Vagina (tissue), 2 donors: ENCODE data around the gene NHERF2. TPM values are rescaled to one million over a fixed set of nuclear protein-coding genes. Genes with fewer than 3 reads are reported as not detected.
"Not testable (repeated sequence)": the region's sequence is repeated elsewhere in the genome, so short reads cannot be mapped to it uniquely, and the experiment has no call there.

Source experiments
- DNase-seq, 2 donors: peaks; one replicate each; pipeline ENCODE4 v3.0.0-alpha.2; 2017; ENCODE audit errors: extremely low spot score in 2 of 2
- H3K27ac ChIP-seq: fragments of 200-600 bp; sonication (generic); one replicate; pipeline ENCODE4 v1.5.1; 2019
- H3K27me3 ChIP-seq: fragments of 200-600 bp; sonication (generic); one replicate; pipeline ENCODE4 v1.5.1; 2019
- H3K36me3 ChIP-seq, 2 donors: fragments of 200-600 bp; sonication (generic); one replicate each; pipeline ENCODE4 v1.5.1; 2017 to 2019
- H3K4me1 ChIP-seq: fragments of 200-600 bp; sonication (generic); one replicate; pipeline ENCODE4 v1.5.1; 2019
- H3K4me3 ChIP-seq, 2 donors: fragments of 200-600 bp; sonication (generic); 1 replicate in 1 of 2; 2 replicates in 1 of 2; pipeline ENCODE4 v1.5.1; 2016 to 2019
- H3K9me3 ChIP-seq: fragments of 200-600 bp; sonication (generic); one replicate; pipeline ENCODE4 v1.5.1; 2019
- POLR2A ChIP-seq, 2 donors: fragments of 450-650 bp; IDR thresholded peaks; one replicate each; pipeline ENCODE4 v1.6.1; 2017; ENCODE audit warnings: antibody characterized with exemption in 2 of 2, mild to moderate bottlenecking in 2 of 2, moderate library complexity in 2 of 2
- POLR2AphosphoS5 ChIP-seq, 2 donors: sonication (generic); formaldehyde crosslinking; IDR thresholded peaks; one replicate each; pipeline ENCODE4 v1.9.0; 2017; ENCODE audit warnings: antibody characterized with exemption in 2 of 2, mild to moderate bottlenecking in 2 of 2, low read depth in 1 of 2; ENCODE audit not compliant: insufficient read depth in 1 of 2
- intact Hi-C: fragments of 100-400 bp; cut with DNase I; formaldehyde crosslinking; loops from one replicate; pipeline ENCODE4 v1.15.1; 2023
- total RNA-seq: library from RNA; depleted of rRNA; stranded (reverse); fragments of >200 nt; gene quantifications from one replicate; pipeline ENCODE4 v1.2.3, GENCODE V29; 2016
- TF ChIP-seq, protein P1 (sequence below), 3 experiments: fragments of 450-650 bp in 2 of 3; fragments of 200-600 bp in 1 of 3; sonication (generic) in 1 of 3; IDR thresholded peaks; one replicate each; pipeline ENCODE4 v1.5.1; 2017 to 2019; ENCODE audit warnings: antibody characterized with exemption in 3 of 3, mild to moderate bottlenecking in 2 of 3, moderate library complexity in 2 of 3

The NHERF2 gene
- total RNA-seq, 1 donor from 2014 or later: 44.7 TPM

DNA sequence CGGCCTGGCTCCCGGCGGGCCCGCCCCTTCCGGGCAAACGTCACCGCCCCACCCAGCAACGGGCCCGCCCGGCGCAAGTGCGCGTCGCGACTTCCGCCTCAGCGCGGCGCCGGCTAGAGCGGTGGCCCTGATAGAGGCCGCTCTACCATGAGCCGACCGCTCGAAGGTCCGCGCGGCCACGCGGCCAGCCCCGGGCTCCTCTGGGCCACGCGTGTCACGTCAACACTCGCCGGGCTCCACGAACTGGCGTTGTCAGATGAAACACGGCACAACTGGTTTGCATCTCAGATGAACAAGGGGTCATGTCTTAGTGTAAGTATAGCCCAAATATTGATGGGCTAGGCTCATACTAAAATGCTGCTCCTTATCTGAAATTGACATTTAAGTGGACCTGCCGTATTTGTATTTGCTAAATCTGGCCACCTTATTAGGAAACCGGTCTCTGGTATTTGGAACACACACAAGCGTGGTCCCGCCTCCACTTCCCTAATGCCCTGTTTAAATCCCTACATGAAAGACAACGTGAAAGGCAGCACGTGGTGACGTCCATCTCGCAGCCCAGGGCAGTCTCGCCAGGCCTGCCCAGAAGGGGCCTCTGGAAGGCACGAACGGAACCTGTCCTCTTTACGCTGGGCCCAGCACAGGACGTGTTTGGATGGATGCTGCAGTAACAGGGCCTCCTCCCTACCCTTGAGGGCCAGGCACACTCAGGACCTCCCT, 16.8 kb upstream of the NHERF2 start, which contains the start of gene ZNF598:
Gene ZNF598, minus strand, starts transcription at position 31 of the 720 bp plus-strand sequence.
- peak within 1 kb of the TSS; percentile 90 to 94 for H3K4me3 ChIP-seq
- H3K36me3 ChIP-seq: no peaks in the 10 kb centered on the region
- intact Hi-C loops: no loop called here
- no peak for DNase-seq
- H3K9me3 ChIP-seq: no peaks in the 10 kb centered on the region
- peaks cover 51% of the 10 kb centered on the region for H3K4me1 ChIP-seq
- no peaks in the 10 kb centered on the region for H3K27me3 ChIP-seq
- TF ChIP-seq POLR2AphosphoS5 (IDR thresholded peaks at IDR 0.05; ENCODE audit: insufficient read depth in 1 of 2, low read depth in 1 of 2) (peak; percentile 22 to 95), POLR2A (IDR thresholded peaks at IDR 0.05) (peak in 1 of 2 donors; percentile 77)
- TF ChIP-seq, protein P1, sequence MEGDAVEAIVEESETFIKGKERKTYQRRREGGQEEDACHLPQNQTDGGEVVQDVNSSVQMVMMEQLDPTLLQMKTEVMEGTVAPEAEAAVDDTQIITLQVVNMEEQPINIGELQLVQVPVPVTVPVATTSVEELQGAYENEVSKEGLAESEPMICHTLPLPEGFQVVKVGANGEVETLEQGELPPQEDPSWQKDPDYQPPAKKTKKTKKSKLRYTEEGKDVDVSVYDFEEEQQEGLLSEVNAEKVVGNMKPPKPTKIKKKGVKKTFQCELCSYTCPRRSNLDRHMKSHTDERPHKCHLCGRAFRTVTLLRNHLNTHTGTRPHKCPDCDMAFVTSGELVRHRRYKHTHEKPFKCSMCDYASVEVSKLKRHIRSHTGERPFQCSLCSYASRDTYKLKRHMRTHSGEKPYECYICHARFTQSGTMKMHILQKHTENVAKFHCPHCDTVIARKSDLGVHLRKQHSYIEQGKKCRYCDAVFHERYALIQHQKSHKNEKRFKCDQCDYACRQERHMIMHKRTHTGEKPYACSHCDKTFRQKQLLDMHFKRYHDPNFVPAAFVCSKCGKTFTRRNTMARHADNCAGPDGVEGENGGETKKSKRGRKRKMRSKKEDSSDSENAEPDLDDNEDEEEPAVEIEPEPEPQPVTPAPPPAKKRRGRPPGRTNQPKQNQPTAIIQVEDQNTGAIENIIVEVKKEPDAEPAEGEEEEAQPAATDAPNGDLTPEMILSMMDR (IDR thresholded peaks at IDR 0.05): no peak
- H3K27ac ChIP-seq: peak within 1 kb of the TSS; percentile 85

DNA sequence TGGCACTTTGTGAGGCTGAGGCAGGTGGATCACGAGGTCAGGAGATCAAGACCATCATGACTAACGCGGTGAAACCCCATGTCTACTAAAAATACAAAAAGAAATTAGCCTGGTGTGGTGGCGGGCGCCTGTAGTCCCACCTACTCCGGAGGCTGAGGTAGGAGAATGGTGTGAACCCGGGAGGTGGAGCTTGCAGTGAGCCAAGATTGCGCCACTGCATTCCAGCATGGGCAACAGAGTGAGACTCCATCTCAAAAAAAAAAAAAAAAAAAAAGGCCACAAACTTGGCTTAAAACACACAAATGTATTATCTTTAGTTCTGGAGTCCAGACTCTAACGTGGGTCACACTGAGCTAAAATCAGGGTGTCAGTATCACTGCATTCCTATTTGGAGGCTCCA, 15.0 kb upstream of the NHERF2 start:
- H3K4me1 ChIP-seq: peaks cover 33% of the 10 kb centered on the region
- intact Hi-C loops, H3K27me3 ChIP-seq, H3K9me3 ChIP-seq, DNase-seq, H3K36me3 ChIP-seq, H3K27ac ChIP-seq, H3K4me3 ChIP-seq: not testable (repeated sequence)

DNA sequence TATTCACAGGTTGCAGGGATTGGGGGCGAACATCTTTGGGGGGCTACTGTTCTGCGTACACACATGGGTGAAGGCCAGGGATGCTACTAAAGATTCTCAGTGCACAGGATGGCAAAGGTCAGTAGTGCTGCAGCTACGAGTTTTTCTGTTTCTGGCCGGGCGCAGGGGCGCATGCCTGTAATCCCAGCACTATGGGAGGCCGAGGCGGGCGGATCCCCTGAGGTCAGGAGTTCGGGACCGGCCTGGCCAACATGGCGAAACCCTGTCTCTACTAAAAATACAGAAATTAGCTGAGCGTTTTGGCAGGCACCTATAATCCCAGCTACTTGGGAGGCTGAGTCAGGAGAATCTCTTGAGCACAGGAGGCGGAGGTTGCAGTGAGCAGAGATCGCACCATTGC, 13.2 kb upstream of the NHERF2 start:
- H3K27me3 ChIP-seq: no peaks in the 10 kb centered on the region
- intact Hi-C loops: no loop called here
- DNase-seq: no peak
- no peaks in the 10 kb centered on the region for H3K36me3 ChIP-seq
- no peak for TF ChIP-seq POLR2A (IDR thresholded peaks at IDR 0.05)
- no peak overlapping the region for H3K27ac ChIP-seq
- H3K9me3 ChIP-seq: no peaks in the 10 kb centered on the region
- H3K4me1 ChIP-seq: peaks cover 15% of the 10 kb centered on the region
- no peak overlapping the region for H3K4me3 ChIP-seq

DNA sequence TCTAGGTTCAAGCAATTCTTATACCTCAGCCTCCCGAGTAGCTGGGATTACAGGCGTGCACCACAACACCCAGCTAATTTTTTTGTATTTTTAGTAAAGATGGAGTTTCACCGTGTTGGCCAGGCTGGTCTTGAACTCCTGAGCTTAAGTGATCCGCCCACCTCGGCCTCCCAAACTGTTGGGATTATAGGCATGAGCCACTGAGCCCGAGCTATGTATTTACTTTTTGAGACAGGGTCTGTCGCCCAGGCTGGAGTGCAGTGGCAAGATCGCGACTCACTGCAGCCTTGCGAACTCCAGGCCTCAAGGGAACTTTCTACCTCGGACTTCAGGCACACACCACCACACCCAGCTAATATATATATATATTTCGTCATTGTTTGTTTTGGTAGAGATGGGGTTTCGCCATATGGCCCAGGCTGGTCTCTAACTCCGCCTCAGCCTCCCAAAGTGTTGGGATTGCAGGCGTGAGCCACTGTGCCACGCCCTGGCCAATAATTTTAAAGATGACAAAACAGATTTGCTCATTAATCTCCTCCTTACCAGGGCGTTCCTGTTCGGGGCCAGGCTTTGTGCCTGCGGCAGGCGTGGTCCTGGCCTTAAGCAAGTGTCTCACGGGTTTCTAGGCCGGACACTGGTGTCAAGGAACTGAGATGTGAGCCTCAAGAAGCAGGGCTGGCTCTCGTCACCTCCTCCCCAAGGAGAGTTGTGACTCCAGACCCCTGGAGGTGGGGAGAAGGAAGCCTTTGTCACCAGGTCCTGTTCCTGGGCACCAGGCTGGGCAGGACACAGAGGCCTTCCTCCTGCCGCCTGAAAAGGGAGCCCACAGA, 11.4 kb upstream of the NHERF2 start:
- Histone ChIP-seq H3K9me3 (no peaks in the 10 kb centered on the region), H3K27me3 (peaks cover 9% of the 10 kb centered on the region), H3K27ac (peak overlapping the region; percentile 16), H3K4me1 (peaks cover 15% of the 10 kb centered on the region), H3K36me3 (no peaks in the 10 kb centered on the region), H3K4me3 (no peak overlapping the region)
- TF ChIP-seq, protein P1 (IDR thresholded peaks at IDR 0.05): no peak
- peak; percentile 22 to 87 for TF ChIP-seq POLR2AphosphoS5 (IDR thresholded peaks at IDR 0.05; ENCODE audit: insufficient read depth in 1 of 2, low read depth in 1 of 2)
- intact Hi-C loops: no loop called here
- no peak for DNase-seq

DNA sequence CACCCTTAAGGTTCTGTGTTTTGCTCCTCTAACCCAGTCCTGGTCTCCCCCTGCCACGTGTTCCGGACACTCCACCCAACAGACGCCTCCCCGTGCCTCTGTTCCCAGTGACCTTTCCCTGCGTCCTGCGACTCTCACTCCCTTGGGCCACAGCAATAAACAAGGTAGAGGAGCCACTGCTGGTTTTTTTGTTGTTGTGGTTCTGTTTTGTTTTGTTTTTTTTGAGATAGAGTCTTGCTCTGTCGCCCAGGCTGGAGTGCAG, 10.8 kb upstream of the NHERF2 start:
- TF ChIP-seq POLR2AphosphoS5 (IDR thresholded peaks at IDR 0.05; ENCODE audit: insufficient read depth in 1 of 2, low read depth in 1 of 2) (no peak), POLR2A (IDR thresholded peaks at IDR 0.05) (no peak)
- TF ChIP-seq, protein P1 (IDR thresholded peaks at IDR 0.05): no peak
- no peaks in the 10 kb centered on the region for H3K9me3 ChIP-seq
- no peaks in the 10 kb centered on the region for H3K36me3 ChIP-seq
- H3K4me3 ChIP-seq: no peak overlapping the region
- H3K4me1 ChIP-seq: peaks cover 16% of the 10 kb centered on the region
- H3K27me3 ChIP-seq: peaks cover 11% of the 10 kb centered on the region
- no peak for DNase-seq
- no peak overlapping the region for H3K27ac ChIP-seq
- intact Hi-C loops: no loop called here

DNA sequence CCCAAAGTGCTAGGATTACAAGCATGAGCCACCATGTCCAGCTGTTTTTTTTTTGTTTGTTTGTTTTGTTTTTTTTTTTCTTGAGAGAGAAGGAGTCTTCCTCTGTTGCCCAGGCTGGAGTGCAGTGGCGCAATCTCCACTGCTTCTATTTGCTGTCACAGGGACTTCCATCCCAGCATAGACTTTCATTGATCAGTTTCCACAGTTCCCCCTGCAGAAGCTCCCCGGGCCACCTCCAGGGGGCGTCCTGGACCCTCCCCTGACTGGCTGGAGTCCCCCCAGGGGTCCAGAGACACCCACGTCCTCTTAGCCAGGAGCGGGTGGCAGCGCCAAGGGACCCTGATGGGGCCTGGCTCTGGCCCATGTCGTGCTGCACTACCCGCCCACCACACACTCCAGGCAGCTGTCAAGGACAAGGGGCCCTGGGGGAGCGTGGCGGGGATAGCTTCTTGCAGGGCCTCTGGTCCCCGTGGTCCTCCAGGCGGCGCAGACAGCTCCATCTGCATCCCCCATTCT, 10.2 kb upstream of the NHERF2 start:
- intact Hi-C loops: no loop called here

More for the DNA sequence above, 10.2 kb upstream of the NHERF2 start:
- H3K9me3 ChIP-seq: no peaks in the 10 kb centered on the region
- H3K27ac ChIP-seq: no peak overlapping the region
- H3K27me3 ChIP-seq: peaks cover 11% of the 10 kb centered on the region
- peaks cover 16% of the 10 kb centered on the region for H3K4me1 ChIP-seq
- DNase-seq: no peak
- H3K36me3 ChIP-seq: no peaks in the 10 kb centered on the region
- H3K4me3 ChIP-seq: no peak overlapping the region
- TF ChIP-seq POLR2A (IDR thresholded peaks at IDR 0.05) (no peak), POLR2AphosphoS5 (IDR thresholded peaks at IDR 0.05; ENCODE audit: insufficient read depth in 1 of 2, low read depth in 1 of 2) (no peak)
- TF ChIP-seq, protein P1 (IDR thresholded peaks at IDR 0.05): no peak
